IPS-18c (cell line): ENCODE data around the gene MET.
"Not testable (repeated sequence)": the region's sequence is repeated elsewhere in the genome, so short reads cannot be mapped to it uniquely, and the experiment has no call there.

ENCODE experiments used
- H3K4me3 ChIP-seq: 2 replicates; pipeline ENCODE4 v1.7.0; 2013; ENCODE audit warnings: low read depth, mild to moderate bottlenecking, low read length, moderate library complexity; ENCODE audit not compliant: insufficient read depth
- H3K9me3 ChIP-seq: one replicate; pipeline ENCODE4 v1.6.1; 2013; ENCODE audit warnings: mild to moderate bottlenecking, low read length, moderate library complexity; ENCODE audit not compliant: control insufficient read depth, insufficient read depth

The MET gene

DNA sequence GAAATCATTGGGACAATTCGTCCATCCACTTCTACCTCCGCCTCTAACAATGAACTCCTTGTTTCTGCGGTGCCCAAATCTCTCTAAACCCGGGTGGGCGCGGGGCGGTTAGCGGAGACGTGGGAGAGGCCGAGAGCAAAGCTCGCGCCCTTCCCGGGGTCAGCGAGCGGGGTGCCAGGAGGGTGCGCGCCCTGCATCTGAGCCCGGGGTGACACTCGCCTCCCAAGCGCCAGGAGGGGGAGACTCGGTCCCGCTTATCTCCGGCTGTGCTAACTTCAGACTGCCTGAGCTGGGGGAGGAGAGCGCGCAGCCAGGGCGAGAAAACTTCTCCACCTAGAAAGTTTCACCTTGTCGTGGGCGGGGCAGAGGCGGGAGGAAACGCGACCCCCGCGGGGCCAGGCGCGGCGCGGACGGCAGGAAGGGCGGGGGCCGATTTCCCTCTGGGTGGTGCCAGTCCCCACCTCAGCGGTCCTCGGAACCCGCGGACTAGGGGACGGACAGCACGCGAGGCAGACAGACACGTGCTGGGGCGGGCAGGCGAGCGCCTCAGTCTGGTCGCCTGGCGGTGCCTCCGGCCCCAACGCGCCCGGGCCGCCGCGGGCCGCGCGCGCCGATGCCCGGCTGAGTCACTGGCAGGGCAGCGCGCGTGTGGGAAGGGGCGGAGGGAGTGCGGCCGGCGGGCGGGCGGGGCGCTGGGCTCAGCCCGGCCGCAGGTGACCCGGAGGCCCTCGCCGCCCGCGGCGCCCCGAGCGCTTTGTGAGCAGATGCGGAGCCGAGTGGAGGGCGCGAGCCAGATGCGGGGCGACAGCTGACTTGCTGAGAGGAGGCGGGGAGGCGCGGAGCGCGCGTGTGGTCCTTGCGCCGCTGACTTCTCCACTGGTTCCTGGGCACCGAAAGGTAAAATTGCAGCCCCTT, at the start of gene MET:
MET (plus strand) TSS at position 516 of the 915 bp plus-strand sequence. CDS start 26,889 bp downstream, outside the sequence.
- peak within 1 kb of the TSS; percentile 69 for H3K4me3 ChIP-seq

DNA sequence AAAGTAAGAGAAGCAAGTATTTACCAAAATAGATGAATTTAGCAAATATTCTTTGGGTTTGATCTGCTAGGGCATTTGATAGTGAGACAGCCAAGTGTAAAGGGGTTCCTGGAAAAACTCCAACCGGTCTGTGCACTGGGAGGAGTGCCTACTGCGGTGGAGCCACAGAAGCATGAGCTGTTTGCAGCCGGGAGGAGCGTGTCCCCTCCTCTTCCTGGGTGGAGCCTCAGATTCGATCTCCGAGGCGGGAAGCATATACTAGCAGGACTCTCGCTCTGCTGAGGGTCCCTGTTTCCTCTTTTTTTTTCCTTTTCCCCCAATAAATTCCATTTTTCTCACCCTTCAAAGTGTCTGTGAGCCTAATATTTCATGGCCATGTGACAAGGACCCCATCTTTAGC, 45.1 kb upstream of the MET start:
- Histone ChIP-seq H3K9me3 (no peaks in the 10 kb centered on the region), H3K4me3 (no peak overlapping the region)

More for the DNA sequence above, at the start of gene MET:
- H3K9me3 ChIP-seq = no peaks in the 10 kb centered on the region

DNA sequence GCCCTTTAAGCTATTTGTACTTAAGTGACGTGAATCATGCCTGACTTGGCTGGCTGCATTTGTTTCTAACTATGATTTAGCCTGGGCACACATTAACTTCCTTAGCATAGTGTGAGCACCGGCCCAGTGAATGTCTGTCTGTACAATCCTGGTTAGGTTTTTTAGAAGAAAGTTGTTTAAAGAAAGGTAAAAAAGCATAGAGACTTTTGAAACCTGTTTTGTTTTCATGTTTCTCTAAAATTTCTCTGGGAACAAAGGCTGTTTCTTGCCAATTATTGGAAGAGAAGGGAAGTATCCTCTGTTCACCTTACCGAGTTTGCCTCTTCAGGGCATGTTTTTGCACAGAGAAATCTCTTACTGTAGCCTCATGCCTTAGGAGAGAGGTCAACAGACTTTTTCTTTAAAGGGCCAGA, 42.9 kb upstream of the MET start:
- no peaks in the 10 kb centered on the region for H3K9me3 ChIP-seq
- H3K4me3 ChIP-seq = no peak overlapping the region

DNA sequence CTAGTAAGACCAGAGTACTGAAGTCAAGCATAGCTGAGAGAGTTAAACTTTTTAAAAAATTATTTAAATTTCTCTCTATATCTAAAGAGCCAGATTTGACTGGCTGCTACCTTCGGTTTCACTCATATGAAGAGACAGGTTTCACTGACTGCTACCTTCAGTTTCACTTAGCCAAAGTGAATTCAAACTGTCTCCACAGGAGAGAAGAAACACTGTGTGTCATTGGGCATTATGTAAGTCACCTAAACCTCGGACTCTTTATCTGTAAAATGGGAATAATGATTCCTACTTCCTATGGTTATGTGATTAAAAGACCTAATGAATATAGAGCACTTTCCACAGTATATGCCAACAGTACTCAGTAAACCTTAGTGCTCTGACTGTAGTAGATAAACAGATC, 41.6 kb upstream of the MET start:
- Histone ChIP-seq H3K4me3 (no peak overlapping the region), H3K9me3 (no peaks in the 10 kb centered on the region)

DNA sequence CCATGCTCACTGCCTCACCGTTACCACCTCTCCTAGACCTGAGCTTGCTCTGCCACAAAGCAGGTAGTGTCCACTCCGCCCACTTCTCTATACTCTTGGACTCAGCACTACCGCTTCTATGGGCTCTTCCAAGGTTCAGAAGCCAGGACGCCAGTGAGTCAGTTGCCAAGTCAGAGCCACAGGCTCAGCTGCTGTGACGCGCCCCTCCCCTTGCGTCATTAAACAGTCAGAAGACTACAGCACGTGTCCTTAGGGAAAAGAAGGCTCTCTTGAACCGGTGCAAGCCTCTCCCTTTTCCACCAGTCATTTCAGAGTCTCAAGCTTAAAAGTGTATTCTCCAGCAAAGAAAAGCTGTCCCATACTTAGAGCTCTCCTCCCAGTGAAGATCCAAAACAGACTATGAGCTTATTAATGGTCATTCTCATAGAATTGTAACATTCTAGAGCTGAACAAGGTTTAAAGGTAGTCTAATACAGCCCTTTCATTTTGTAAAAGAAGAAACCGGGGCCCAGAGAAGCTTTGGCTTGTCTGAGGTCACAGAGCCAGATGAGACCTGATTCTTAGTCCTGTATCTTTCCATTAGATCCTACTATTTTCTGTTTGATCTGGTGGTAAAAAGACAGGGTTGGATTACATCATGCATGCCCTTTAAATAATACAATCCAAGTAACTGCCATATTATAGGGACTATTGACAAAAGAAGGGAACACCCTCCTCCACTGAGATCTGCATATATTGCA, 40.9 kb upstream of the MET start:
- H3K9me3 ChIP-seq = no peaks in the 10 kb centered on the region
- no peak overlapping the region for H3K4me3 ChIP-seq

DNA sequence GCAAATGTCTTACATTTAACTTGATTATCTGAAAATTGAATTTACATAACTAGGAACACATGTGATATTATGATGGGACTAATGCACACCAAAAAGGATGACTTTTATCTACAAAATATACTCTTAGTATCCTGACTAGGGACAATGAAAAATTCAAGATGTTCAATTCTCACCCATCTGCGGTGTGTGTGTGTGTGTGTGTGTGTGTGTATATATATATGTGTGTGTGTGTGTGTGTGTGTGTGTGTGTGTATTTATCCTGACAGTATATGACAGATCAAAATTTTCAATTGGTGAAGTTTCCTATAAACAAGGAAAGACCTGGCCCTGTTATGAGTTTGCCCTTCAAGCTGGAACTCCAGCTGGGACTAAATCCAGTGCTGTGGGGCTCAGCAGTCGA, 40.3 kb upstream of the MET start:
- H3K9me3 ChIP-seq = no peaks in the 10 kb centered on the region
- no peak overlapping the region for H3K4me3 ChIP-seq

DNA sequence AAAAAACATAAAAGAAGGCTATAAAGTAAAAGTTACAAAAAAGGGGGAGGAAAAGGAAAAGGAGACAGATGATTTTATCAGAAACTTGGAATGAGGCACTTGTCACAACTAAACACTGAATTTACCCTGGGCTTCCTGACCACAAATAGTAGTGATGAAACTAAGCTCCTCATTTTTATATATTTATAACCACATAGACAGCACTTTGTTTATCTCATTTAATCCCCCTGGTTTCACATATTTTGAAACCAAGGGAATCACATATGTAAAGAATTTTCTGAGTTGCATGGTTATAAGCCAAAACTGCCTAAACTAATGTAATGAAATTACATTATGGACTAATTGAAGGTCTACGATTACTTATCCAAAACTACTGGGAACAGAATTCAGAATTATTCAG, 39.6 kb upstream of the MET start:
- no peak overlapping the region for H3K4me3 ChIP-seq
- H3K9me3 ChIP-seq = no peaks in the 10 kb centered on the region

DNA sequence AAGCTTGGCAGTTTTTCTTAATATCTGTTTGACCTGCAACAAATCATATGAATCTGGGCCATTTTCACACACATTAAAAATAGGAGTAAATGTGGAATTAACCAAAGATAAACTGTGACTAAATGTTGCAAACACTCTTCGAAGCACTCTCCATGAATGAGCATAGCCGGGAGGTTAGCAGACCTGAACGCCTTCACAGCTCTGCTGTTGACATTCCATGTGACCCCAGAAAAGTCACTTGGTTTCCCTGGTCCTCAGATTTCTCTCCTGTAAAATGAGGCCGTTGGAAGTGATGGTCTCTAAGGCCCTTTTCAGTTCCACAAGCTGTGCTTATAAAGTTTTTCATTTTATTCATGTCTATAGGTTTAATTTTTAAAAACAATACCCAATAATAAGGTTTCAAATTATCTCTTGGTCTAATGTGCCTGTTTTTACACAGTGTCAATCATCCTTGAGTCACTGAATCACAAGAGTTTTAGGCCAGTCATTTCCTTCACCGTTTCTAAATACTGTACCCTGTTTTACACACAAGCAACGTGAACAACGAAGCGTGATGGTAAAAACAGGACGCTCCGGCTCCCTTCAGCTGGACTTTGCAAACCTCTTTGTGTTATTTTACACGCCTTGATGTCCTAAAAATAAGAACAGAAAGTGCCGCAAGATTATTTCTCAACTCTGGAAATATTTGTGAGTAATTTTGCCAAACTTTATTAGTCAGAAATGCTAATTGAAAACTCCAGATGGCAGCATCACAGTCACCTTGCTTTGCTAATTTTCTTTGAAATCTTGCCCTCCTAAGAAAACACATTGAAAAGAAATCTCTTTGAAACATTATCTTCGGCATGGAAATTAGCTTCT, 38.6 kb upstream of the MET start:
- Histone ChIP-seq H3K4me3 (no peak overlapping the region), H3K9me3 (no peaks in the 10 kb centered on the region)

DNA sequence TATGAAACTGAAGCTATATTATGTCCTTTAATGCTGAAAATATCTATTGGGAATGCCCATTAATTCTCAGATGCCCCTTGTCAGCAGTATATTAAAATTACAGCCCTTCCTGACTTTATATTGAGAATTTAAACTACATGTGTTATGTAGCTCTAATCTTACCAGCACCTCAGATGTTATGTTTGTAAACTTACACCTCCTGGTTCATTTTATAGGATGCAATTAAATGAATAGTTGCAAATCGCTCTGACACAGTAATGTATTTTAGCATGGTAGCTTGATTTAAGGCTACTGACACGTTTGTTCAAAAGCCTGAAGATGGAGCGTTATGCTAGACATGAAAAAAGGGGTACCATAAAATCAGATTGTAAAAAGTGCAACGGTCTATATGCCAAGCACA, 35.0 kb upstream of the MET start:
- H3K9me3 ChIP-seq = no peaks in the 10 kb centered on the region
- no peak overlapping the region for H3K4me3 ChIP-seq

DNA sequence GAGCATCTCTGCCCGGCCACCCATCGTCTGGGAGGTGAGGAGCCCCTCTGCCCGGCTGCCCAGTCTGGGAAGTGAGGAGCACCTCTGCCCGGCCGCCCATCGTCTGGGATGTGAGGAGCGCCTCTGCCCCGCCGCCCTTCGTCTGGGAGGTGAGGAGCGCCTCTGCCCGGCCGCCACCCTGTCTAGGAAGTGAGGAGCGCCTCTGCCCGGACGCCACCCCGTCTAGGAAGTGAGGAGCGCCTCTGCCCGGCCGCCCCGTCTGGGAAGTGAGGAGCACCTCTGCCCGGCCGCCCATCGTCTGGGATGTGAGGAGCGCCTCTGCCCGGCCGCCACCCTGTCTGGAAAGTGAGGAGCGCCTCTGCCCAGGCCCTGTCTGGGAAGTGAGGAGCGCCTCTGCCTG, 33.4 kb upstream of the MET start:
- H3K4me3 ChIP-seq, H3K9me3 ChIP-seq: not testable (repeated sequence)

DNA sequence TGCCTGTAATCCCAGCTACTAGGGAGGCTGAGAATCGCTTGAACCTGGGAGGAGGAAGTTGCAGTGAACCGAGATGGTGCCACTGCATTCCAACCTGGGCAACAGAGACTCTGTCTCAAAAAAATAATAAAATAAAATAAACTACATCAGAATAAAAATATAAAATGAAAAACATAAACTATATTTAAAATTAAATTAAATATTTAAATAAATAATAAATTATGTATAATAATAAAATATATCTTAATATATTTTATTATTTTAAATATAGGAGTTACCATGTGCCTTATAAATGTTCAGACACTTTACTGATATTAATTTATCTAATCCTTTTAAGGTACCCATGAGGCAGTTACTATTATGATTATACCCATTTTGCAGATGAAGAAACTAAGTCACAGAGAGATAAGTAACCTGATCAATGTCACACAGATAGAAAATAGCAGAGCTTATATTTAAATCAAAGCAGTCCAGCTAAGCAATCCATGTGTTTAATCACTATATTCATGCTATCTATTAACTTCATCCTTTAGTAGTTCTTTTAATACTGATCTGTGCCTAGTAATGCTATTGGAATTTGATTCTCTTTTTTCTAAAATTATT, 30.3 kb upstream of the MET start:
- no peak overlapping the region for H3K4me3 ChIP-seq
- H3K9me3 ChIP-seq = no peaks in the 10 kb centered on the region

DNA sequence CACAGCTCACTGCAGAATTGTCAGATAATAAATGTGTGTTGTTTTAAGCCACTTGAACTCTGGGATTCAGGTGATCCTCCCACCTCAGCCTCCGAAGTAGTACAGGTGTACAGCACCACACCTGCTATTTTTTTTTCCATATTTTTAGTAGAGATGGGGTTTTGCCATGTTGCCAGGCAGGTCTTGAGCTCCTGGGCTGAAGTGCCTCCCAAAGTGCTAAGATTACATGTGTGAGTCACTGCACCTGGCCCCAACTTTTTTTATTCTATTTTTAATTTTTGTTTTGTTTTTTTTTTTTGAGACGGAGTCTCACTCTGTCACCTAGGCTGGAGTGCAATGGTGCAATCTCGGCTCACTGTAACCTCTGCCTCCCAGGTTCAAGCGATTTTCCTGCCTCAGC, 28.8 kb upstream of the MET start:
- H3K9me3 ChIP-seq, H3K4me3 ChIP-seq: not testable (repeated sequence)

DNA sequence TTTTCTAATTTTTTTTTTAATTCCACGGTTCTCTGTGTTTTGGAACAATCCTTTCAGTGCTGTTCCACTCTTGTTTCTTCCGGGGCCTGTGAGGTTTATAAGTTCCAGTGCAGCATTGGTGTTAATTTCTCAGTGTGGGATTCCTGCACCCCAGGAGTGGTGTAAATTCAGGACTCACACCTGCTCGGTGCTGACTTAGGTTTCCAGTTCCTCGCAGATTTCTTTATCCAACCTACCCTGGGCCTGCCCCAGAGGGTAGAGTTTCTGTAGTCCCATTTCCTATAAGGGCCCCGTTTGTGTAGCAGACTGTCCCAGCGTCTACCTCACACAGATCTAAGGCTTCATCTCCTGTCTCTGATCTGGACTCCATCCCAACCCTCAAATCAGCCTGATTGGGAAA, 27.4 kb upstream of the MET start:
- no peaks in the 10 kb centered on the region for H3K9me3 ChIP-seq
- no peak overlapping the region for H3K4me3 ChIP-seq

DNA sequence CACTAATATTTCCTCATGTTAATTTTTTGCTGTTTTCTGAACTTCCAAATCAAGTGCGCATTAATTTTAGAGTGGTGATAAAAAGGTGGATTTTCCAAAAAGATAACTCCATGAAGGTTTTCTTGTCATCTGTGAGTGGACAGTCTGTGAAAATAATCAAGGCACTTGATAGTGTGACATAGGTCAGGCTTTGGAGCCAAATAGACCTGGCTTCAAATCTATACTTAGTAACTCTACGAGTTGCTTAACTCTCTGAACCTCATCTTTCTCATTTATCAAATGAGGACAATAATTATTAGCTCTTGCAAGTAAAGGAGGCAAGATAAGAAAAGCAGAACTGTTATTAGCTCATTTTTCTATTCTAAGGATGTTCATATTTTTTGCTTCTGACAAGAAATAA, 24.7 kb upstream of the MET start:
- Histone ChIP-seq H3K9me3 (no peaks in the 10 kb centered on the region), H3K4me3 (no peak overlapping the region)

DNA sequence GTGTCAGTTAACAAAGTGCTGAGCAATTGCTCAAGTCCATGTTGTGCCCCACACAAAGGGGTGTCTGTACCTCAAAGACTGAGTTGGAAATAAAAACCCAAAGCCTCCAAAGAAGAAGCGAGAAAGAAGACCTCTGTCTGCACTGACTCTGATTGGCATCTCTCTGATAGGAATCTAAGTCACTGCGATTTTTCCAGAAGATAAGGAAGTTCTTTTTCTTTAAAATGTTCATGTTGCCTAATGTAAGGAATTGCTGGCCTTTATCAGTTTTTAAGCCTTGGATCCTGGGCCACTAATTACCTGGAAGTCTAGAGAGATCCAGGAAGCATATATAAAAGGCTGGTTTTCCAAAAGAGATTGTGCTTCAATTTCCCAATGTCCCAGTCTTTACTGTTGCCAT, 24.1 kb upstream of the MET start:
- Histone ChIP-seq H3K4me3 (no peak overlapping the region), H3K9me3 (no peaks in the 10 kb centered on the region)

DNA sequence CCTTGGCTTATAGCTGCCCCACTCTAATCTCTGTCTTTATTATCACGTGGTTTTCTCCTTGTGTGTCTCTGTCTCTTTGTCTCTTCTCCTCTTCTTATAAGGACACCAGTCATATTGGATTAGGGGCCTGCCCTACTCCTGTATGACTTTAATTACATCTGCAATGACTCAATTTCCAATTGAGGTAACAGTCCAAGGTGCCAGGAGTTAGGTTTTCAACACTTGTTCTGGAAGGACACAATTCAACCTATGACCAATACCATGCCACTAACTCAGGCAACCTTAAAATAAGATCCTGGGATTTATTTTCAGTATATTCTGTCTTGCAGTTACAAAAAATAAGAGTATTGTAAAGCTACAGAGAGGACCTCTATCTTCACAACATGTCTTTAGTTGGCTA, 21.6 kb upstream of the MET start:
- no peak overlapping the region for H3K4me3 ChIP-seq

DNA sequence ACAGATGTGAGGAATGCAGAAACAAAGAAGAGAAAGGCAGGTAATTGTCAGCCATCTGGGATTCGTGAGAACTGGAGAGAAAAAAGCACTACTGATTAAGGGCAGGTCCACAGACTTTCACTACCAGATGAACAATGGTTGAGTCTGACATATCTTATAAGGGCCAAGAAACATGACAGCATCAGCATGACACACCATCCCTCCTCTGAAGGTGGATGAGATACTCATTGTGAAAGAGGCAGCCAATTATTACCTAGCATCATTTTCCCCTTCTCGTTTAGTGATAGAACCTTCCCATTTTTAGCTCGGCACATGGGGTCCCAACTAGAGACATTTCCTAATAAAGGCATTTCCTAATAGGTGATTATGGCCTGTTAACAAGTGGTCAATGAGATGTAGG, 19.2 kb upstream of the MET start:
- no peak overlapping the region for H3K4me3 ChIP-seq
- no peaks in the 10 kb centered on the region for H3K9me3 ChIP-seq

More for the DNA sequence above, 21.6 kb upstream of the MET start:
- no peaks in the 10 kb centered on the region for H3K9me3 ChIP-seq
